HL-60/S4 treated with phorbol 12-myristate 13-acetate at 8.2 ng/mL for 4 days and 3 days (cell line): Measurements from ENCODE around the gene MAPK6.

Experiments used
- in situ Hi-C: fragments of 300-500 bp; cut with MboI; formaldehyde crosslinking; loops from 2 replicates; pipeline ENCODE4 v1.15.0; 2022; ENCODE audit warnings: low sequenced_read_pairs

MAPK6 gene

DNA sequence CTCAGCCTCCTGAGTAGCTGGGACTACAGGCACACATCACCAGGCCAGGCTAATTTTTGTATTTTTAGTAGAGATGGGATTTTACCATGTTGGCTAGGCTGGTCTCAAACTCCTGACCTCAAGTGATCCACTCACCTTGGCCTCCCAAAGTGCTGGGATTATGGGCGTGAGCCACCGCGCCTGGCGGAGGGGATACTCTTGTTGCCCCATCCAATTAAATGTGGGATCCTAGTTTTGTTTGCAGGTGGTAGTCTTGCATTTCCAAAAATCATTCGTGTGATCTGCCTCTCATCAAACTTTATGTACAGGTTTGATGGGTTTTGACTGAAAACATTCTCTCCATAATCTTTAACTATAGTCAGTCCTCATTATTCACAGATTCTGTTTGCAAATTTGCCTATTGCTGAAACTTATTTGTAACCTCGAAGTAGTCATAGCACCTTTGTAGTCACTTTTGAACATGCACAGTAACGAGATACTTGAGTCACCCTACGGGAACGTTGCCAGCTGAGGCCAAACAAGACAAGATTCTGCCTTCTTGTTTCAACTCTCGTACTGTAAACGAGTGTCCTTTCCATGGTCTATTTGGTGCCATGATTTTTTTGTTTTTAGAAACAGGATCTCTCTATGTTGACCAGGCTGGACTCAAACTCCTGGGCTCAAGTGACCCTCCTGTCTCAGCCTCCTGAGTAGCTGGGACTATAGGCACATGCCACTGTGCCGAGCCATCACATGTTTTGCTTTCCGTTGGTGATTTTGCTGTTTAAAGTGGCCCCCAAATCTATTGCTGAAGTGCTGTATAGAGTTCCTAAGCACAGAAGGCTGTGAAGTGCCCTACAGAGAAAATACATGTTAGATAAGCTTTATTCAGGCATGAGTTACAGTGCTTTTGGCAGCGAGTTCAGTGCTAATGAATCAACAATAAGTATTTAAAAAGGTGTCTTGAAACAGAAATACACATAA is 8.1 kb upstream of the MAPK6 start:
- in situ Hi-C loops: no loop called here

GRCh38 chr15:52011711-52012144 is 7.3 kb upstream of the MAPK6 start:
- in situ Hi-C loops: no loop called here

DNA sequence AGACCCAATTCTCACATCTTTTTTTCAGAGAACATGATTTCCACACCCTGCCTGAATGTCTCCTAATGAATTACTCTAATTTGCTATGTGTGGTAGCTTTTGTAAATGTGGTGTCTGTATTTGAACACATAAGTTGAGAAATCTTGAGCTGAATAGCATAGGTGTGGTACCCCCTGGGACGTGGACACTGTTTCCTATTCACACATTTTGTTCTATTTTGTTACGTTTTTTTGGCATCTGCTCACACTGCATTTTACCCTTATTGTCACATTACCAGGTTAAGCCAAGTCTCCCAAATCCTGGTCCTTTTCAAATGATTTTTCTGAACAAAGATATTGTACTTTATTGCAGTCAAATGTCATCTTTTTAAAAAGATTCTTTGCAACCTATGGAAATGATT is 6.8 kb upstream of the MAPK6 start:
- in situ Hi-C loops: no loop called here

GRCh38 chr15:52013151-52013791 is 5.7 kb upstream of the MAPK6 start:
- in situ Hi-C loops: no loop called here

GRCh38 chr15:52014616-52015015 is 4.4 kb upstream of the MAPK6 start:
- in situ Hi-C loops: no loop called here

DNA sequence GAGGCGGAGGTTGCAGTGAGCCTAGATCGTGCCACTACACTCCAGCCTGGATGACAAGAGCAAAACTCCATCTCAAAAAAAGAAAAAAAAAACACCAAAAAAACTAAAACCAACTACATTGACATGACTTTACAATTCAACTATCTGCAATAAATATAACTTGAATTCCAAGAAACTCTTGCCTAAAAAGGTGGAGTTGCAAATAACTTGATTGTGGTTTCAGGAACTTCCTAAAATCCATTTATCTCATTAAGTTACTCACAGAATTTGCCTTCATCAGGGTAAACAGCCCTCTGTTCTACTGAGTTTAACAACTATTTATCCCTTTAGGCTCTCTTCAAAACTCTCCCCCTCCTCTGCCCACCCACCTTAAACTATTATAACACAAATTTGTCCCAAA is 2.7 kb upstream of the MAPK6 start:
- in situ Hi-C loops: no loop called here

DNA sequence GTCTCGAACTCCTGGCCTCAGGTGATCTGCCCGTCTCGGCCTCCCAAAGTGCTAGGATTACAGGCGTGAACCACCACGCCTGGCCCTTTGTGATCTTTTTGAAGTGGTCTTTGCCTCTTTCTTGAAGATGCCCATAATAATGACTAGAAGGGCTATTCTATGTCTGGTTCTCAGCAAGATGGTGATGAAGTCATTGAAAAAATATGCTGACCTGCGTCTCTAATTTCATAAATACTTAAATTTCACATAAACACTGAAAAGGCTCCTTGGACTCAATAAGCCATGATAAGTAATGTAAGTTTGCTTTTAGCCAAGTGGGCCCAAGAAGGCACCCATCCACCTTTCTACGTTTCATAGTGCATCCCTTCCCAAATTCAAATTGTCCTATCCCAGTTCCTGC is 775 bp upstream of the MAPK6 start:
- in situ Hi-C loops: no loop called here

- in situ Hi-C loops: no loop called here
Observed at GRCh38 chr15:52019394-52020220, 588 bp downstream of the MAPK6 start.

DNA sequence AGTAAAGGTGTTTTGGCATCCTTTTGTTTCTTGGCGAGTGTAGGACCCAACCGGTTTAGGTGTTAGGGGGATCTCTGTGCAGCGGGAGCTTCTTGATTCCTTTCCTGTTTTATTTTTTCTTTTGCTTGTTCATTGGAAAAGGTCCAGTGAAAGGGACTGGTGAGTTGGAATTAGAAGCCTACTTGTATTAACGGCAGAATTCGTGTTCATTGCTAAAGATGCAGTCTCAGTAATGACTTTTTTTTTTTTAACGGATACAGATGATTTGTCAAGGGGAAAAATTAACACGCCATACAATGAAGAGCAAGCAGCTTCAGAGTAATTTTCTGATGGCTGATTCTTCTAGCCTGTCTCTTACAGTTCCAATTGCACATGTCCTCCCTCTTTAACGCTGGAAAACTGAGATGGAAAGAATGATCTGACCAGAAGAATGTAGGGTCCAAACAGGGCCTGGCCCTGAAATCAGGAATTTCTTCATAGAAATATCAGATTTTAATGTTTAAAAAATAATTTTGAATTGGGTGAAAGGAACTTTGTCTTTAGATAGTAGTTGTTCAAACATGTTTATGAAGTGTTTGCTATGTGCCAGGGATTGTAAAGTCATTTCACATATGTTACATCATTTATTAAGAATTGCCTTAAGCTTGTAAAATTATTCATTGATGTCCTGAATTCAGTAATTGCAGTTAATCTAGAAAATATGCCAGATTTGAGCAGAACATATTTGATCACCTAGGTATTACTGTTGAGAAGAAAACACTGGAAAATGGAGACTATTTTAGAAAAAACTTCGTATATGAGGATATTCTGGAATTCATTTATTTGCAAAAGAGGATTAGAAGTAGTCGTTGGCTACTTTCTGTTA is 1.4 kb downstream of the MAPK6 start:
- in situ Hi-C loops: no loop called here

DNA sequence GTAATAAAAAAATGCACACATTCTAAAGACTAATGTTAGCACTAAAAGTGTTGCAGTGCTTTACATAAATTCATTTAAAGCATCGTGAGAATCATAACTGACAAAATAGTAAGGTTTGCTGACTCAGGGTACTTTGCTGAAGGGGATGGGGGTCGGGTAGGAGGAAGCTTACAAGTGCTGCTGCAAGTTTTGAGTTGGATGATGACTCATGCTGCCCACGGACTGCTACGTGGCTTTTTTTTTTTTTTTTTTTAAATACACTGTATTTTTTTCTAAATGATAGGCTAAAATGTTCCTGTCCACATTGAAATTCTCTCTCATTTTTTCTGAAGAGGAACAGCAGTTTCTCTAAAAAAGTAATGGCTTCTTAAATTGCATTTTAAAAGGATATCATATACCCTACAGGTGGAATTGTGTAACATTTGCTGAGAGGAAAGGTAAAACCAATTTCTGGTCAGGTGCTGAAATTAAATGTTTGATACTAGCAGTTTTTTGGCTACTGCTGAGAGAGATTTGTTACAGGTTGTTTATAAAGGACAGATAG is 2.2 kb downstream of the MAPK6 start:
- in situ Hi-C loops: no loop called here

DNA sequence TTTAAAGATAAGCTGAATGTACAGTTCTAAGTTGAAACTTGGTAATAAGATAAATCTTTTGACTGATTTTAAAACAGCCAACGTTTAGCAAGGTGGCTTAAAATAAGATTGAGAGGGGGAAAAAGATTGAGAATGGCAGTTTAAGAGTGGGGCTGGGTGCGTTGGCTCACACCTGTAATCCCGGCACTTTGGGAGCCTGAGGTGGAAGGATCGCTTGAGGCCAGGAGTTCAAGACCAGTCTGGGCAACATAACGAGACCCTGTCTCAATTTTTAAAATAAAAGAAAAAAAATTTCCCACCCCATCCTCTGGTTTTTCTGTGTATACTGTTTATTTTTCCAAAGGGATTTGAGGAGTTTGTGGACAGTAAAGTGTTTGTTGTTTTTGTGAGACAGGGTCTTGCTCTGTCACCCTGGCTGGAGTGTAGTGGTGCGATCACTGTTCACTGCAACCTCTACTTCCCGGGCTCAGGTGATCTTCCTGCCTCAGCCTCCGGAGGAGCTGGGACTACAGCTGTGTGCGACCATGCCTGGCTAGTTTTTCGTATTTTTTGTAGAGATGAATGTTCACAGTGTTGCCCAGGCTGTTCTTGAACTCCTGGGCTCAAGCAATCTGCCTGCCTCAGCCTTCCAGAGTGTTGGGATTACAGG is 3.0 kb downstream of the MAPK6 start:
- in situ Hi-C loops: no loop called here

DNA sequence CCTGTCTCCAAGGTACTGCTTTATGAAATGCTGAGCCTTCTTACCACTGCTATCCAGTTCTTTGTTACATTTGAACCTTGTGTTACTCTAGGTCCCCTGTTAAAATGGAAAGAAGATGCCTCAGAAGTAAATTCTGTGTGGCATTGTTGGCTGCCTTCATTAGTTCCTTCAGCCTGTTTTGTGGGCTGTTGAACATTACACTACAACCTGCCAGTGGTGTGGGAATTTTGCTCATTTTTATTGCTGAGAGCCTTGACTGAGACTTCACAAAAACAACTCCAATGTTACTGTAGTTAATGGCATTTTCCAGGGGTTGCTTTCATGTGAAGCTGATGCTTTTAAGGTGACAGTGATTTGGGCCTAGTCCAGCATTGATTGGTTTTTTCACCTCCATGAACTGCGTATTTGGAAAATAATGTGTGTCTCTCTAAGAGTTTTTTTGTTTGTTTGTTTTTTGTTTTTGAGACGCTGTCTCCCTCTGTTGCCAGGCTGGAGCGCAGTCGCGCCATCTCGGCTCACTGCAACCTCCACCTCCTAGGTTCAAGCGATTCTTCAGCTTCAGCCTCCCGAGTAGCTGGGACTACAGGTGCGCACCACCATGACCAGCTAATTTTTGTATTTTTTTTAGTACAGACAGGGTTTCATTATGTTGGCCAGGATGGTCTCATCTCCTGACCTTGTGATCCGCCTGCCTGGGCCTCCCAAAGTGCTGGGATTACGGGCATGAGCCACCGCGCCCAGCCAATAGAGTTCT is 4.3 kb downstream of the MAPK6 start:
- in situ Hi-C loops: no loop called here

- in situ Hi-C loops: no loop called here
Observed at GRCh38 chr15:52028431-52029093, 9.5 kb downstream of the MAPK6 start.

- in situ Hi-C loops: no loop called here
Observed at GRCh38 chr15:52030010-52030409, 11.0 kb downstream of the MAPK6 start.

DNA sequence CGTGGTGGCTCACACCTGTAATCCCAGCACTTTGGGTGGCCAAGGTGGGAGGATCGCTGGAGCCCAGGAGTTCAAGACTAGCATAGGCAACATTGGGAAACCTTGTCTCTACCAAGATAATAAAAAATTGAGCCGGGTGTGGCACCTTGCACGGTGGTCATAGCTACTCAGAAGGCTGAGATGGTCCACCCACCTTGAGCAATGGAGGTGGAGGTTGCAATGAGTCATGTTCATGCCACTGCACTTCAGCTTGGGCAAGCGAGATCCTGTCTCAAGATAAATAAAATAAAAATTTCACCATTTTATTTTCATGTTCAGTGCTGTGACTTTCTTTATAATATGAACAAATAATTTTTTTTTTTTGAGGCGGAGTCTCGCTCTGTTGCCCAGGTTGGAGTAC is 12.5 kb downstream of the MAPK6 start:
- in situ Hi-C loops: no loop called here

DNA sequence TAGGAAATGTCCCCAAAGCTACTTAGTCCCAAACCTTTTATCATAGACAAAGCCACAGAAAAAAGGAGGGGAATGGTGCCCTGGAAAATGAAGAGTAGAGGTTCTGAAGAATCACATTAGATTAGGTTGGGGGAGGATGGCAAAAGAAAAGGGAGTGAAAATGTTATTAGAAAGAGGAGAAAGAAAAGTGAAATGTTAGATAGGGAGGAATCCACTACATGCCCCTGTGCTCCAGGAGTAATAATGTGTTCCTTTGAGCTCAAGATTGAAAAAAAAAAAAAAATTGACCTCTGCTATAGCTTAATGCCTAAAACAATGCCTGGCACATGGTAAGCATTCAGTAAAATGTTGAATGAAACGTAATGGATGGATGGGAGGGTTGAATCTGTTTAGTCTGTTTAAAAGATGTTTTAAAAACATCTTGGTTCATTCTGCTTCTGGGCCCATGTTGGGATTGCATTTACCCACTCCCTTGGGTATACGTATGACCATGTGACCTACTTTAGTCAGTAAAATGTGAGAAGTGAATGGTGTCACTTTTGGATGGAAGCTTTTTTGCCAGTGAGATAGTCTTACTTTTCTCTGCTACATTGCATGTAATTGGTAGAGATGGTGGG is 19.0 kb downstream of the MAPK6 start:
- in situ Hi-C loops: no loop called here

DNA sequence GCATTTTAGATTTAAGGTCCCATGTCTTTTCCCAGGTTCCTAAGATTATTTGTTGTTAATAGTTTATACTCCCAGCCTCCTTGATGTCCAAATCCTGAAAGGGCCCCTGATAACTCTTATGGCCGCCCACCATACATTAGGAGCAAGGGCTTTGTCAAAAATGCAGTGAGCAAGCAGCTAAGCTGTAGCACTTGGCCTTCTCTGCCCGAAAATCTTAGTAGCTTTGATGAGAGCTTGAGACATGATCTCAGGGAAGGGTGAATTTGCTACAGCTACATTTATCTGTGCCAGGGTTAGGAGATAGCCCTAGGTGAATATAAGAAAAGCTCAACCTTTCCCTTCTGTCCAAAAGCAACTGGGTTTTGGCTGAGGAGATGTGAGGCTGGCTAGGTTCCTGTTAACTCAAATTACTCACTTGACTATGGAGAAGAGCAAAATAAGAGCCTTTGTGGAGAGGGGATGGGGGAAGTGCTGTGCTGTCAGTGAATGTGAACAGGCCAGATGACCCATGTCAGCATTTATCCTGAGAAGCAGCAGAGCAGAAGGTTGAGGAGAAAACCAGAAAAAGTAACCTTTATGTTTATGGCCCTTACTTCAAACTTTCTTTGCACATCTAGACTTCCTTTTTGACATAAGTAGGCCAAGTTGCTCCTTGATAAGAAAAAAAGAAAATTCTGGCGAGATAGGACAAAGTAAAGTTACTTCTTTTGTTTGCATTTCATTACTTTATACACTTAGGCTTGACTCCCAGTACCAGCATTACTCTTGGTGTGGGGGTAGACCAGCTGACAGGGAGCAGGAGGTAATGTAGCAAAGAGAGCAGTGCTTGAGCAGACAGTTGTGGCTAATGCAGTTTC is 21.1 kb downstream of the MAPK6 start:
- in situ Hi-C loops: no loop called here
